ENCODE measurements around the gene NPM3.
"Not testable (repeated sequence)": the region's sequence is repeated elsewhere in the genome, so short reads cannot be mapped to it uniquely, and the experiment has no call there.

Gene NPM3

GRCh38 chr10:101803511-101803910, 20.3 kb upstream of the NPM3 start:
- DNase-seq: no peak

GRCh38 chr10:101797403-101798059, 14.3 kb upstream of the NPM3 start:
- no peak for DNase-seq

GRCh38 chr10:101793526-101793925, 10.3 kb upstream of the NPM3 start:
- no peak for DNase-seq

GRCh38 chr10:101789686-101790085, 6.4 kb upstream of the NPM3 start:
- DNase-seq: no peak

GRCh38 chr10:101789231-101789630, 6.0 kb upstream of the NPM3 start:
- not testable (repeated sequence) for DNase-seq

- DNase-seq: no peak
Observed at GRCh38 chr10:101785801-101786200, 2.6 kb upstream of the NPM3 start.

GRCh38 chr10:101784558-101784957, 1.3 kb upstream of the NPM3 start:
- no peak for DNase-seq

GRCh38 chr10:101783736-101784118, 481 bp upstream of the NPM3 start:
- DNase-seq: no peak

GRCh38 chr10:101781984-101782810, 1.0 kb downstream of the NPM3 start:
- DNase-seq: no peak

- no peak for DNase-seq
Observed at GRCh38 chr10:101781655-101781983, 1.6 kb downstream of the NPM3 start.

- peak; percentile 28 for DNase-seq
Observed at GRCh38 chr10:101780818-101781654, 2.2 kb downstream of the NPM3 start.

- DNase-seq: no peak
Observed at GRCh38 chr10:101780187-101780817, 2.9 kb downstream of the NPM3 start.

GRCh38 chr10:101779544-101780186, 3.6 kb downstream of the NPM3 start:
- DNase-seq: no peak

- DNase-seq: no peak
Observed at GRCh38 chr10:101778781-101779543, 4.3 kb downstream of the NPM3 start.

- no peak for DNase-seq
Observed at GRCh38 chr10:101778151-101778780, 5.0 kb downstream of the NPM3 start.

- no peak for DNase-seq
Observed at GRCh38 chr10:101777619-101778145, 5.6 kb downstream of the NPM3 start.

- no peak for DNase-seq
Observed at GRCh38 chr10:101776161-101776817, 7.0 kb downstream of the NPM3 start.

- no peak for DNase-seq
Observed at GRCh38 chr10:101775273-101776160, 7.7 kb downstream of the NPM3 start, which contains the start of gene FGF8. Gene FGF8, minus strand, starts transcription at chr10:101776114. Its CDS starts 214 bp downstream, at chr10:101775900.

- no peak for DNase-seq
Observed at GRCh38 chr10:101774589-101775272, 8.5 kb downstream of the NPM3 start.

Data from NCI-H524 treated with DMSO at 0.1 percent for 48 hours (cell line).